HG02870 (cell line): ENCODE data around the gene RGS1.
A peak's percentile ranks its signal among the peaks of the same experiment; 100 is the strongest.

Source experiments
- ATAC-seq: cut with Tn5 transposase; IDR thresholded peaks from one replicate; pipeline ENCODE4 v1.9.1; 2021; ENCODE audit warnings: mild to moderate bottlenecking, moderate library complexity; ENCODE audit not compliant: unreplicated experiment

The RGS1 gene

DNA sequence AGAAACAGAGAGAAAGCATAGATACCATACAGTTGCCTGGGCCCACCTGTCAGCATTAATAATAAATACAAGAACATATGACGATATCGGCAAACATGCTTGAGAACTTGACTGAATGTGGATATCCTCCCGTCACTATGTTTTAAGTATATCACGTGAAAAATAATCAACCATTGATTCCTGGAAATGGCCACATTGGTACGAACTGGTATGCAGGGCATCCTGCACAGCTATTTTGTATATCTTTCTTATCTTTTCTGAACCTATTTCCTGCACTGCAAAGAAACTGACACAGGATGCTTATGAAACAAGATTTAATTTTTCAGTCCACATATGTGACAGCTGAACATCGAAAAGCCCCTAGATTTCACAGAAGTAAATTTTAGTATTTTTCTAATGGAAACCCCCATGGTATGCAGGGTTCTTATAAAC is 22.8 kb upstream of the RGS1 start:
- no peak for ATAC-seq

DNA sequence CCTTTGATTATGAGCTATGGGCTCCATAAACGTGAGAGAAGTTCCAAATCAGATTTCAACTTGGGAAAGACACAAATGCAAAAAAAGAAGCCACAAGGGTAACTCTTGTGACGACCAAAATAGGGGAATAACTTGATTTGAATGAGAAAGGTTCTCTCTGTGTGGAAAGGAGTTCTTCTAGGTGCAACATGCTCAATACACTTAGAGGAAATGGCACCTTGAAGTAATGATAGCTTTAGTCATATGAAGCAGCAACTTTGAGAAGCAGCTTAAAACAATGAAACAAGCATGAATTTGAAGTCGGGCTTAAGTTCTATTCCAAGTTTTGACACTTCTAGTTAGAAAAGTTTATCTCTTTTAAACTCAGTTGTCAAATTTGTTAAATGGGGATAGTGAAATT is 21.8 kb upstream of the RGS1 start:
- no peak for ATAC-seq

DNA sequence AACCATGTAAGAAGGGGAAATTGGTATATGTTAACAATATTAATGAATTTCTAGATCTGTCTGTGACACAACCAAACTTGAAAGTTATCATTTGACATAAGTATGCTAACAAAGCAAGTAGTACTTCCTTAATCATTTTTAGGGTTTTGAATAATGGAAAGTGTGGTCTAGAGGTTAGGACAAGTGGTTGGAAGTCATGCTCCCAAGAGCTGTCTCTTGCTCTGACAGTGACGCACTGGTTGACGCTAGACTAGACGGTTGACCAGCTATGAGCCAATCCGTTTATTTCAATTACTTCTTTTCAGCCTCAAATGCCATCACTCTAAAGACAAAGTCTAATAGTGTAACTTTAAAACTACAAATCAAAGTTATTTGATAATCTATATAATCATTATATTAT is 20.7 kb upstream of the RGS1 start:
- ATAC-seq: no peak

DNA sequence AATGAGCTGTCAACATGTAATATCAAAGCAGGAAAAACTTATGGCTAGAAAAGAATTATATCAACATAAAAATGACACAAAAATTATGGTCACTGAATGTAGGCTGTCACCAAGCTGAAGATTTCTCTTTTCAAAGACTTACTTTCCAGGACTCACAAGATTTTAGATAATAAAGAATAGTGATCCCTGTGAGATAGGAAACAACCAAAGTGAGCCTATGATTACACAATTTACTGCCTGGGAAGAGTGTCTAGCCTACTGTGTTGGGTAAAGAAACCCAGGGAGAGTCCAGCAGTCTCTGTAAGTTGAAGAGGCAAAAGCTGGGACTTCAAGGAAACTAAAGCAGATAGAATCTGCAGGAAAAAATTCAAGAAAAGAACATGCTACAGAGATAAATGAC is 20.2 kb upstream of the RGS1 start:
- no peak for ATAC-seq

DNA sequence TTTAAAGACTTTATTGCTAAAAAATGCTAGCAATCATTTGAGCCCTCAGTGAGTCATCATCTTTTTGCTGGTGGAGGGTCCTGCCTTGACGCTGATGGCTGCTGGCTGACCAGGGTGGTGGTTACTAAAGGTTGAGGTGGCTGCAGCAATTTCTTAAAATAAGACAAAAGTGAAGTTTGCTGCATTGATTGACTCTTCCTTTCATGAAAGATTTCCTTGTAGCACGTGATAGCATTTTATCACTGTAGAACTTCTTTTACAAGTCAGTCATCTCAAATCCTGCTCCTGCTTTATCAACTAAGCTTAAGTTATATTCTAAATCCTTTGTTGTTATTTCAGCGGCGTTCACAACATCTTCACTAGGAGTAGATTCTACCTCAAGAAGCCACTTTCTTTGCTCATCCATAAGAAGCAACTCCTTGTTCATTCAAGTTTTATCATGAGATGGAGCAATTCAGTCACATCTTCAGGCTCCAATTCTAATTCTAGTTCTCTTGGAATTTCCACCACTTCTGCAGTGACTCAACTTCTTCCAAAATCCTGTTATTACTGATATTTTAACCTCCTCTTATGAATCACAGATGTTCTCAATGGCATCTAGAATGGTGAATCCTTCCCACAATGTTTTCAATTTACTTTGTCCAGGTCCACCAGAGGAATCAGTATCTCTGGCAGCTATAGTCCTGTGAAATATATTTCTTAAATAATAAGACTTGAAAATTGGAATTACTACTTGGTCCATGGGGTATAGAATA is 17.6 kb upstream of the RGS1 start:
- ATAC-seq: no peak

DNA sequence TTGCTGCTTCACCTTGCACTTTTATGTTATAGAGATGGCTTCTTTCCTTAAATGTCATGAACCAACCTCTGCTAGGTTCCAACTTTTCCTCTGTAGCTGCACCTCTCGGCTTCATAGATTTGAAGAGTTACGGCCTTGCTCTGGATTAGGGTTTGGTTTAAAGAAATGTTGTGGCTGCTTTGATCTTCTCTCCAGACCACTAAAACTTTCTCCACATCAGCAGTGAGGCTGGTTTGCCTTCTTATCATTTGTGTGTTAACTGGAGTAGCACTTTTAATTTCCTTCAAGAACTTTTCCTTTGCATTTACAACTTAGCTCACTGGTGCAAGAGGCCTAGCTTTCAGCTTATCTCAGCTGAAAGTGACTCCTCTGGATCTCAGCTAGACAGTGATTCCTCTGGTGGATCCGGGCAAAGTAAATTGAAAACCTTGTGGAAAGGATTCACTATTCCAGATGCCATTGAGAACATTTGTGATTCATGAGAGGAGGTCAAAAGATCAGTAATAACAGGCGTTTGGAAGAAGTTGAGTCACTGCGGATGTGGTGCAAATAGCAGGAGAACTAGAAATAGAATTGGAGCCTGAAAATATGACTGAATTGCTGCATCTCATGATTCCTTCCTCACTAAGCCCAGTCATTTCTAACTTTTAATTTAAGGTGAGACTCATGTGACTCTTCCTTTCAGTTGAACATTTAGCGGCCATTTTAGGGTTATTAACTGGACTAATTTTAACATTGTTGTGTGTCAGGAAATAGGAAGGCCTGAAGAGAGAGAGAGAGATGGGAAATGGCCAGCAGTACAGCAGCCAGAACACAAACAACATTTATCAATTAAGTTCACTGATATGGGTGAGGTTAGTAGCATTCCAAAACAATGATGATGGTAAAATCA is 16.2 kb upstream of the RGS1 start:
- peak; percentile 67 for ATAC-seq

DNA sequence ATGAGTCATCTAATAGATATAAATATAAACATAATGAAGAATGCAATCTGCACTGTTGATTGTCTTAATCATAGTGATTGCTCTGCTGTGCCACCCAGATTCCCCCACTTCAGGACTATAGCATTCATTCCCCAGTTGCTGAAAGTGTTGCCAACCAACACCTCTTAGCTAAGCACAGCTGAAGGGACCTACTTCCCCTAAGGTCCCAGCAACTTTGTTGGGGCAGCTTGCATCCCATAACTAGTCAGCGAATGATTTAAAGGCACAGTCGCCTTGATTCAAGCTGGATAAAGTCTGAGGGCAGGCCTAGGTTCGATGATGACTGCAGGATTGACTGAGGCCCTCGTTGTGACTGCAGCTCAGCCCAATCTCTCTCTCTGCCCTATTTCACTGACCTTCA is 14.3 kb upstream of the RGS1 start:
- no peak for ATAC-seq

DNA sequence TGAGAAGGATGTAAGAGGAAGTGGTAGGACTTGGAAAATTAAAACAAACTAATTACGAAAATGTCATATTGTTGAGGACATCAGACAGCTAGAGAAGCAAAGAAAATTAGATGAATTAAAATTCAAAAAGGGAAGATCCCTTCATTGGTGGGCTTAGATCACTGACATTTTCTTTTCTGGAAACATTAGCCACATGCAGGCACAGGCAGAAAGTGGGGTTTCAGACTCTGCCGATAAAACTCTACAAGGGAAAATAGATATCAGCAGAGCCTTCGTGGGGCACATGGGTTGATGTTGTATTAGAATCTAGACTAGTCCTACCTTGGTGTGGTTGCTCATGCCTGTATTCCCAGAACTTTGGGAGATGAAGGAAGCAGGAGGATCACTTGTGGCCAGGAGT is 12.4 kb upstream of the RGS1 start:
- ATAC-seq: no peak

DNA sequence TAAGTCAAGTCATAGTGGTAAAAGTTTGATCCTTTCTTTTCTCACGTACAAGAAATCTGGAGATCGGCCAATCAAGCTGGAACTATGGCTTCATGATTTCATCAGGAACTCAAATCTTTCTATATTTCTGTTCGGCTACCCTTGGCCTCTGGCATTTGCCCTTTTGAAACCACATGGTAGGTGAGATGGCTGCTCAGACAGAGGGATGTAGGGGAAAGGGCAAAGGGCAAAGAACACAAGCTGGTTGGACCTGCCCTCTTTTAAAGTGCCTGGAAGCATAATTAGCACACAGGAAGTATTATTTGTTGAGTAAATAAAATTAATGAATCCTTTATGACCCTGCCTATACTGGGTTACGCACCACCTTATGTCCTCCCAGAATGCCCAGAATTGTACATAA is 11.5 kb upstream of the RGS1 start:
- ATAC-seq: no peak

DNA sequence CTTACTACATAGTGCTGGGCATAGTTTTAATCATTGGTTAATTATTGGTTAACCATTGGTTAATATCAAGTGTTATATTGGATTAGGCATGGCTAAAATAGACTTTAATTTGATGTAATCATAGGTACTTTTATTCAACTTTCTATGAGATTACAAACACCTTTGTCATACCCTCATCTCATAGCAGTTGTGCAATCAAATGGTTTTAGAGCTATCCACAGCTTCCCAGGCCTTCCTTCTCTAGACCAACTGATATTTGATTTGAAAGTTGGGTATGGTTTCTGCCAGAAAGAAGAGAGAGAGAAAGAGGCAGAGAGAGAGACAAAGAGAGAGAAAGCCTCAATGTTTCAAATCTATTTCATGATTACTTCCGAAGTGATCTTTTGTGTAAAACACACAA is 9.6 kb upstream of the RGS1 start:
- ATAC-seq: no peak

DNA sequence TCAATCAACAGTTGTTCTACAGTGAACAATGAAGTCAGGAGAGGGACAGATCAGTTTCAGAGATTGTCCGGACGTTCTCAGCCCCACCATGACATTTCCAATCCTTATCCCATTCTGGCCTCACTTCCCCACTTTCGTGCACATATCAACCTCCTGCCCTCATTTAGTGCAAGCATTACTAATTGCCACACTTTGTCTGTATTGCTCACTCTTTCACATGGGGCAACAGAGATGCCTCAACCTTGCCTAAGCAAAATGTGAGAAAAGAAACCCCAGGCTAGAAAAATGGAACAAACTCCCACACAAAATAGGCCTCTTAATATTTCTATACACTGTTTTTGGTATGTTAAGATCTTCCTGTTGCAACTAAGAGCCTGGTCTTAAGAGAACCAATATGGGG is 8.9 kb upstream of the RGS1 start:
- peak; percentile 31 for ATAC-seq

DNA sequence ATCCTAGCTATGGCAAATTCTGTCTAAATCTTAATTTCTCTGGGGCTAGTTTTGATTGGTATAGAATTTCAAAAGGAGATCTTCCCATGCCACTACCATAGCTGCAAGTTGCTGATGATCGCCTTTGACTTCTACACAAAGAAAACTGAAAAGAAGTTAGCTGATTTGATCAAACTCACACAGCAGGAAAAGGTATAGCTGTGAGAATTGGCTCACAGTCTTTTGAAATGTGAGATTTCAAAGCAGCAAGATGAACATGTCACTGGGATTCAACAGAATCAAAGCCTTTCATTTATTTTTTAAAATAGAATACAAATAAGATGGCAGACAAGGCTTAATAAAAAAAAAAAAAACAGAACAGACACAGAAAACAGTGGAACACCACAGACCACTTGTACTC is 7.5 kb upstream of the RGS1 start:
- no peak for ATAC-seq

DNA sequence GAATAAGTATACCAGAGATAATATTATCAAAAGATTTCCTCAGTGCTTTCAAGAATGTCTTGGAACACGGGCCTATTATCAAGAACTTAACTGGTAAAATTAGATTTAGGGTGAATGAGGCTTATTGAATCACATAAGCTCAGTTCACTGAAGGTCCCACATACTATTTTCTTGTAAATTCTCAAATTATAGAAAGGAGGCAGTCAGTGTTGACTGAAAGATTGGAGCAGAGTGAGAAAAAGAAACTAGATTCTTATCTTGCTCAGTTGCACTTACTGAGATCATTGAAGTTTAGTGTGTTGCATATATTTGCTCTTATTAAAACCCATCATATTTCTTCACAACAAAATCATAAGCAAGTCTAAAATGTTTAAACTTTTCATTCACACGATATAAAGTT is 3.9 kb upstream of the RGS1 start:
- no peak for ATAC-seq

DNA sequence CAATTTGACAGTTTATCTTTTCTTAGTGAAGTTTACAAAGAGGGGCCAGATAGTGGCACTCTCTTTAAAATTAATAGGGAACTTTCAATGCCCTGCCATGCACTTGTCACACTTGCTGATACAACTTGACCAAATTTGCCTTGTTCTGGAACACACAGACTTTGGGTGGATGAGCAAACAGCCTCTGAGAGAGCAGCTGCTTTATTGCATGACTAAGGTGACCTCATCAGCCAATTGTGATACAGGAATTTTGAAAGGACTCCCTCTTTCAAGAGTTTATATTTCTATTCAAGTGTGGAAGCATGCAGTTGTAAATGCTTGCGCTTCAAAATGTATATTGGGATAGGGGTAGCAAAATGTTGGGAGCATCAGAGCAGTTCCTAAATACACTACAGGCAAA is 2.1 kb upstream of the RGS1 start:
- ATAC-seq: no peak

DNA sequence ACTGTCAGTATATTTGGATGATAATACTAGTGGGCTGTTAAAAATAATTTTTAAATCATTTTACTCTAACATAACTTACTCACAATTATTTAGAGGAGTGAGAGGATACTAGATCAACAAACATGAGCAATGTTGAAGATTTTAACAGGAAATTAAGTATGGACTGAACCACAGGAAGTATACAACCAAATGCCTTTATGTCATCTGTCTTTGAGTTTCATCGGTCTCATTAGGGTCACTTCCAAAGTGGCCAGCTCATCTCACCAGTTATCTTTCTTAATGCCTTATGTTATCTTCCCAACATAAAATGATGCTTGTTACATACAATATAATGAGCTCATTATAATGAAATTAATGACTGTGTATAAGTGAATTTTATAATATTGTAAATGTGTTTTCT is 1.5 kb upstream of the RGS1 start:
- ATAC-seq: no peak

DNA sequence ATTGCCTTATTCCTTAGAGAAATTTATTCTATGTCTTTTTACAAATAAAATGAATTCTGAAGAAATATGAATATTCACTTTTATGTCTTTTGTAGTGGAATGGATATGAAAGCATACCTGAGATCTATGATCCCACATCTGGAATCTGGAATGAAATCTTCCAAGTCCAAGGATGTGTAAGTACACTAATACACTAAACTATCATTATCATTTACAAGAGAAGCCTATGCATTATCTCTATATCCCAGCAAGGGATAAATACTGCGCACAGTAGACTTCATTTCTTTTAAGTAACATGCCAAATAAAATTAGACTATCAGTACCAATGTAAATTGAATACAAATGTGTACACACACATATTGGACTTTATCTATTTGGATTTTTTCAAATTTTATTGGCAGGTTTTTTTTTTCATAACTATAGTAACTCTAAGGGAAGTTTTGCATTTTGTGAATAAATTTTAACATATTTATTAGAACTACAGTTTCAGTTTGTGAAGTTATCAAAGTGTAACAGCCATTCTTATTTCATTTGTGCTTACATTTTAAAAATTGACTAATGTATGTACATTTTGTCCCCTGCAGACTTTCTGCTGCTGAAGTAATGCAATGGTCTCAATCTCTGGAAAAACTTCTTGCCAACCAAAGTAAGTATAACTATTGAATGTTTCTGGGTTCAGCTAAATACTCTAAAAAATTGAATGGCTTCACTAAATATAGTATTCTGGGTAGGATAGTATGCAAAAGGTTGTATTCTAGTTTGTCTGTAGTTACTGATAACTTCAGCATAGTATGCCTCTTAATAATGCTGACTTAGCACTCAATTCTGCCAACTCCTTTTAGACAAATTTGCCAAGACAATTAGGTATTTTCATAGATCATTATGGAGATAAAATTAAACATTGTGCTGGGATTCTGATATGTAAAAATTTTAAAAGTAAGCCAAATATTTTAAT is 894 bp downstream of the RGS1 start:
- ATAC-seq: no peak

DNA sequence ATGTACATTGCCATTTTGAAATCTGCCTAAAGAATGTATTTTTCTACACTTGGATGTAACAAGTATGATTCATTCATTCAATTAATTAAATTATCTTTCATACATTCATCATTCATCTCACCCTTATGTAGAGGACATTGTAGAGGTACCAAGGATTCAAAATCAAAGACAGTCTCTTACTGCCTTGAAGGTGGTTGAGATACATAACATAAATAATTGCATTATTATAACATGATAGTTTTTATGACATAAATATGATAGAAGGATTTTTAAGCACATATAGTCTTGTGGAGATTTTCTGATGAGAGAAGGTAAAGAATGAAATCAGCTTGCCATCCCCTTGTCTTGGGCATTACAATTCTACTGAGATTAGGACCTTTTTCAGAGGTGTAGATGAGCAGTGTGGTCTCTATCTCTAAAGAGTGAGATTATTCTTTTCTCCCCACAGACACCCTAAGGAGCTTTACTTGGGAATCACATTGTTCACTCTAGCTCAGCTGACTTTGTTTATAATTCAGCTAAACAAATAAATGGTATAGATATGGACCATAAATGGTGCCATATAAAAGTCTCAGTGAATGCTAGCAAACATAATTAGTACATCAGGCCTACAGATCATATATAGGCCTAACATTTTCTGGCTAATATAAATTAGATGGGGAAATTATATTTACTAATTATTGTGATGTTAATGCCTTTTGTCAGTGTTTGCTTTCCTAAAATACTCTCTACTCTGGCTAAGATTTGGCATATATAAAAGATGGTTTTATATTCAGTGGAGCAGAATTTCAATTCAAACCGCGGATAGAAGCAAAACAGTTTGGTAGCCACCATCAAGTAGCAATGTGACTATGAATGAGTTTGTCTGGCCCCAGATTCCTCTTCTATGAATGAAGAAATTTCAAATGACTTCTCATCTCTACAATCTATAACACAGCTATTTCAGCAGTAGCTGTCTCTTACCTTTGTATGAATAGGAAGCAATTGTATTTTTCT is 1.9 kb downstream of the RGS1 start:
- no peak for ATAC-seq

DNA sequence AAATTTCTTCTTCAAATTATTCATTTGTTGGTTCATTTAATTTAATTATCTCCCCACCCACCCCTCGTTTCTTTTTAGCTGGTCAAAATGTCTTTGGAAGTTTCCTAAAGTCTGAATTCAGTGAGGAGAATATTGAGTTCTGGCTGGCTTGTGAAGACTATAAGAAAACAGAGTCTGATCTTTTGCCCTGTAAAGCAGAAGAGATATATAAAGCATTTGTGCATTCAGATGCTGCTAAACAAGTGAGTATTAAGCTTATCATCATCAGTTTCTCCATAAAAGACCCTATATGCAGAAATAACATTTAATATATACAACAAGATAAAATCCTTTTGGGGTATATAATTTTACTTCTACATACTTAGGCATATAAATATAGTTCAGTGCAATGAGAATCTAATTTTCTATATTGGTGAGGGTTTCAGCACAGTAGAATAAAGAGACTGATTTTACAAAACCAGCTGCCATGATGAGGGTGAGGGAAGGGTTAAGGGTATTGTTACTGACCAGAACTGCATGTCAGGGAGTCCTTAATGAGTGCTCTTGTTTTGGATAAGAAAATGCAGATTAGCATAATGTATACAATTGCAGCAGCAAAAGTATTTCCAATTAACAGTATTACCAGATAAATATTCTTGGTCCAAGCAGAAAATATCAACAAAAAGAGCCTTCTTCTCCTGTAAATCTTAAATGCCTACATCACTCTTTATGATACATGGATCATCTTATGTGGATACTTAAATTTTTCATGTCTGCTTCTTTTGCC is 2.8 kb downstream of the RGS1 start:
- ATAC-seq: no peak

DNA sequence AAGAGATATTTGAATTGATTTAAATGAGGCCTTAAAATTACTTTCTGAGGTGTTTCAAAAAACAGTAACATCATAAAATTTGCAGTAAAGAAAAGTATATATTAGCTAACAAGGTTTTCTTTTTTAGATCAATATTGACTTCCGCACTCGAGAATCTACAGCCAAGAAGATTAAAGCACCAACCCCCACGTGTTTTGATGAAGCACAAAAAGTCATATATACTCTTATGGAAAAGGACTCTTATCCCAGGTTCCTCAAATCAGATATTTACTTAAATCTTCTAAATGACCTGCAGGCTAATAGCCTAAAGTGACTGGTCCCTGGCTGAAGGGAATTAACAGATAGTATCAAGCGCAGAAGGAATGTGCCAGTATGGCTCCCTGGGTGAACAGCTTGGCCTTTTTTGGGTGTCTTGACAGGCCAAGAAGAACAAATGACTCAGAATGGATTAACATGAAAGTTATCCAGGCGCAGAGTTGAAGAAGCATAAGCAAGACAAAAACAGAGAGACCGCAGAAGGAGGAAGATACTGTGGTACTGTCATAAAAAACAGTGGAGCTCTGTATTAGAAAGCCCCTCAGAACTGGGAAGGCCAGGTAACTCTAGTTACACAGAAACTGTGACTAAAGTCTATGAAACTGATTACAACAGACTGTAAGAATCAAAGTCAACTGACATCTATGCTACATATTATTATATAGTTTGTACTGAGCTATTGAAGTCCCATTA is 3.6 kb downstream of the RGS1 start:
- ATAC-seq: no peak
